ENCODE results near the gene CDCA7L.

- TF ChIP-seq CTCF (IDR thresholded peaks at IDR 0.05) (no peak), POLR2A (IDR thresholded peaks at IDR 0.05) (no peak)
These were observed 43.5 kb downstream of the CDCA7L start for GRCh38 chr7:21902240-21902639.

Data from lower leg skin (tissue), 3 donors.